ENCODE data around the gene FAAP100.

- TF ChIP-seq CTCF (IDR thresholded peaks at IDR 0.05) (no peak), POLR2A (IDR thresholded peaks at IDR 0.05) (no peak)
Measured at GRCh38 chr17:81536299-81537290, 15.6 kb downstream of the FAAP100 start.
